HG03060 (cell line): ENCODE data around the gene LZTS3.
"Not testable (repeated sequence)": the region's sequence is repeated elsewhere in the genome, so short reads cannot be mapped to it uniquely, and the experiment has no call there.

Experiments used
- ATAC-seq: cut with Tn5 transposase; IDR thresholded peaks from one replicate; pipeline ENCODE4 v1.9.1; 2021; ENCODE audit warnings: low read depth, moderate number of reproducible peaks; ENCODE audit not compliant: unreplicated experiment

The LZTS3 gene

DNA sequence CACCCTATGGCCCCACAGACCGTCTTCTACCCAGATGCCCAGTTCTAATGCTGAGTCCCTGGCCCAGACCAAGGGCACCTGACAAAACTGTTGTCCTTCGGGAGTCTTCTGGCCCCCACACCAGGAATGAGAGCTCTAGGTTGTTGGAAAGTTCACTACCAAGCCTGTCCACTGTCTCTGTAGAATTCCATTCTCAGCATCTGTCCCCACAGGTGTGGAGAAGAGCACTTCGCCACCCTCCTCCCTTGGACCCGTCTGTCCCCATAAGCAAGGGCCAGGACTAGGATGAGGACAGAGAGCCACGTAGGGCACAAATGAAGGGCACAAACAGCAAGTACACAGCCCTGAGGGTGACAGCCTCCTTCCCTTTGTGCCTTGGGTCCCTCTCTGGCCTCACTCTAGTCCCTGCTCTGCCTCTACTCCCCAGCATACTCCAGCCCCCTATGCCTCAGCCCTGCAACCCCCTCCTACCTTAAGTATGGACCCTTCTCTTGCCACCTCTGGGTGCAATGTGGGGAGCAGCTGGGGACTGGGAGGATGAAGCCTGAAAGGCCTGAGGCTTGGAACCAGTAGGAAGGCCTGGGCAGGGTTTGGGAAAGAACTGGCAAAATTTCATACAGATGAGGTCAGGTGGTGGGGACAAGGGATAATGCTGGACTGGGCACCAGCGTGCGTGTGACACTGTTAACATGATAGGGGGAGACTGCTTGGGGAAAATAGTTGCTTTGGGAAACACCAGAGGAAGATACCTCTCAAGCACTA lies 4.3 kb downstream of the LZTS3 start:
- ATAC-seq, result no peak

- ATAC-seq, result no peak
Measured at GRCh38 chr20:3168079-3168828, 5.1 kb downstream of the LZTS3 start.

- ATAC-seq, result no peak
Measured at GRCh38 chr20:3167738-3168078, 5.6 kb downstream of the LZTS3 start.

GRCh38 chr20:3166913-3167342 lies 6.4 kb downstream of the LZTS3 start:
- ATAC-seq, result no peak

DNA sequence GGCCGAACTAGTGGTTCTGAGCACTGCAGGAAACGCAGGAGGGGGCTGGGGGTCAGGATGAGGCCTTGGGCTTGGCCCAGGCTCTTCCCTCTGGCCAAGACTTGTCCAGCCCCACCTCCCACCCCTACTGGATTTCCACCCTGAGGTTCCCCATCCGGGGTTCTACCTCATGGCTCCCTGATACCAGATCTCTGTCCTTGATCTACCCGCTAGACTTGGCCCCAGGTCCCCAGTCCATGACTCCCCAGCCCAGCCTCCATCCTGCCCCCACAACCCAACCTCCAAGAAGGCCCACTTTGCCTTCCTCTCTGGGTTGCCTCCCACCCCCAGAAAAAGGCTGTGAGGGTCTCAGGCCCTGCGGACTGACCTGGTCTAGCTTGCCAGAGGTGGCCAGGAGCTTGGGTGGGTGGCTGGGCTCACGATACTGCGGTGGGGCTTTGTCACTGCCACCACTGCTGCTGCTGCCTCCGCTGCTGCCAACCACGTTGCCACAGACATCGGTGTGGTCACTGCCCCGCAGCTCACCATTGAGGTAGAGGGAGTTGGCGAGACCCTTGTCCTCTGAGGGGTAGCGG lies 6.9 kb downstream of the LZTS3 start:
- ATAC-seq, result no peak

- ATAC-seq, result no peak
Measured at GRCh38 chr20:3165473-3166337, 7.6 kb downstream of the LZTS3 start.

DNA sequence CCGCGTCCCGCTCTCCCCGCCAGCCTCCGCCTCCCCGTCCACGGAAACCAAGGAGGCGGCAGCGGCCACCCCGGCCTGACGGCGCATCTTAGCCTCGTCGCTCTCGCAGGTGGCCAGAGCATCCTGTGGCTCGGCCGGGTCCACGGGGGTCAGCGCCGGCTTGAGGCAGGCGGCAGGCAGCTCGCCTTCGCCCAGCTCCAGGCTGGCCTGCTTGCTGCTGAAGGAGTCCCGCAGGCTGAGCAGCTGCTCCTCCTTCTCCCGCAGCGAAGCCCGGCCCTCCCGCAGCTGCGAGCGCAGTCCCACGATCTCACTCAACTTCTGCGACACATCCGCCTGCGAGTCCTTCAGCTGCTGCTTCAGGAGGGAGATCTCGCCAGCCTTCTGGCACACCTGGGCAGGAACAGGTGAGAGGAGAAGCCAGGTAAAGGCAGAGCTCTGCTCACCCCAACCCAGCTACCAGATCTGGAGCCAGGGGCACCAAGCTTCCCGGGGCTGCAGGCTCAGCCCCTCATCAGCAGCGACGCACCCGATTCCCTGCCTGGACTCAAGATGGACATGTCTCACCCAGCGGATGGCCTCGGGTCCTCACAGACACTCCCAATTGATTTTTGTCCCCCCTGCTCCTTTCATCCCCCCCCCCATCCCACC lies 8.5 kb downstream of the LZTS3 start:
- ATAC-seq, result no peak

DNA sequence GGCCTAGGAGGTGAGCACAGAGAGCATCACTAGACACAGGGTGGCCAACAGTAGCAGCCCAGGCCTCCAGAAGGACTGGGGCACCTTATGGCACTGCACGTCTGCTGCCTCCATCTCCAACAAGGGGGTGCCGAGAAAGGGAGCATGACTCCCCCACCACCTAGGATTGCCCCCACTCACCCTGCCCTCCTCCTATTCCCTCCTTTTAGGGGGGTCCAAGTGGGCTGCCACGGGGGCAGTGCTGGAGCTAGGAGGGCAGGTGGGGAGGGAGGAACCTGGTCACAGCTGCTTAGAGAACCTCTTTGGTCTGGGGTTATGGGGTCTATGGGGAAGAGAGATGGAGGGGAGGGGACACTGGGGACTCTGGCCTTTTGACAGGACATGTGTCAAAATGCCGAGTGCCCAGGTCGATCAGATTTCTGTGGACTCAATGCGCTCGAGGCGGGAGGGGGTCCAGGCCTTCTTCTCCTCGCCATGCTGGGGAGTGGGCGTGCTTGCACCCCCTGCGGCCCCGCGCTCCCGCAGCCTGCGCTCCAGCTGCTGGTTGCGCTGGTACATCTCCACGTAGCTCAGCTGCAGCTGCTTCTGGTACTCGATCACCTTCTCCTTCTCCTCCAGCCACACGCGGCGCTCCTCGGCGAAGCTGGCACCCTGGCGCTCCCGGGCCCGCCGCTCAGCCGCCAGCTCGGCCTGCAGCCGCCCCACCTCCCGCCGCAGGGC lies 9.1 kb downstream of the LZTS3 start:
- ATAC-seq, result no peak

- ATAC-seq, result no peak
Measured at GRCh38 chr20:3163099-3164042, 10.0 kb downstream of the LZTS3 start.

GRCh38 chr20:3162080-3162611 lies 11.2 kb downstream of the LZTS3 start:
- no peak for ATAC-seq

GRCh38 chr20:3161316-3162079 lies 11.9 kb downstream of the LZTS3 start:
- no peak for ATAC-seq

DNA sequence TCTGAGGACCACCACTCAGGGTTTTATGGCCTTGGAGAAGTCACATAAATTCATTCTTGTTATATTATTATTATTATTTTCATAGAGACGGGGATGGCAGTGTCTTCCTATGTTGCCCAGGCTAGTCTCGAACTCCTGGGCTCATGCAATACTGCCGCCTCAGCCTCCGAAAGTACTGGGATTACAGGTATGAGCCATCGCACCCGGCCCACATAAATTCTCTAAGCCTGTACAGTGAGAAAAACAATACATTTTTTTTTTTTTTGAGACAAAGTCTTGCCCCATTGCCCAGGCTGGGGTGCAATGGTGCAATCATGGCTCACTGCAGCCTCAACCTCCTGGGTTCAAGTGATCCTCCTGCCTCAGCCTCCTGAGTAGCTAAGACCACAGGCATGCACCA lies 12.9 kb downstream of the LZTS3 start:
- ATAC-seq, result no peak

DNA sequence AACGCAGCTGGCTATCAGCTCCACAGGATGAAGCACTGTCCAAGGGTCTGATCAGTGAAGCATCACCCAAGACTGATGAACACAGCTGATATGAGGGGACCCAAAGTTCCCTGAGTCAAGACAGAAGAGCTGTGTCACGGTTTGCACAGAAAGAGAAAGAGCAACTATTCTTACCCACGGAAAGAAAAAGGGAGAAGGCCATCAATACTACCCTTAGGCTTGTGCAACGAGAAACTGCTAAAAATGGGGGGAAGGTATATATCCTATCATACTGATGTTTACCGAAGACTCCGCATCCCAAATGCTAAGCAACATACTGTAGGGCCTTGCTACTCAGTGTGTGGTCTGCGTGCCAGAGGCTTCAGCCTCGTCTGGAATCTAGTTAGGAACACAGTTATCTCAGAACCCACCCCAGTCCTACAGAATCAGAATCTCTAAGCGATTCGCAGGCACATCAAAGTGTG lies 14.3 kb downstream of the LZTS3 start:
- no peak for ATAC-seq

- ATAC-seq, result no peak
Measured at GRCh38 chr20:3157817-3158216, 15.5 kb downstream of the LZTS3 start.

- no peak for ATAC-seq
Measured at GRCh38 chr20:3156811-3157619, 16.3 kb downstream of the LZTS3 start.

DNA sequence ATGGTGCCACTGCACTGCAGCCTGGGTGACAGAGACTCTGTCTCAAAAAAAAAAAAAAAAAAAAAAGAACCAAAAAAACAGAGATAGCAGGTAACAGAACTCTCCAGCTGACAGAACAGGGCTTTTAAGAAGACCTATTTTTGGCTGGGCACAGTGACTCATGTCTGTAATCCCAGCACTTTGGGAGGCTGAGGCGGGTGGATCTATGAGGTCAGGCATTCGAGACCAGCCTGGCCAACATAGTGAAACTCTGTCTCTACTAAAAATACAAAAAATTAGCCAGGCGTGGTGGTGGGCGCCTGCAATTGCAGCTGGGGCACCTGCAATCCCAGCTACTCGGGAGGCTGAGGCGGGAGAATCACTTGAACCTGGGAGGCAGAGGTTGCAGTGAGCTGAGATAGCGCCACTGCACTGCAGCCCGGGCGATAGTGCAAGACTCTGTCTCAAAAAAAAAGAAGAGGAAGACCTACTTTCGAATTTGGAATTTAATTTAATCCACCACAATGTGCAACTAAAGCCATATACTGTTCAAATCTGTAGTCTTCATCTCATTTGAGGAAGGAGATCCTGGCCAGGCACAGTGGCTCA lies 21.2 kb downstream of the LZTS3 start:
- not testable (repeated sequence) for ATAC-seq
